ENCODE data around the gene FNDC4.

Gene FNDC4

GRCh38 chr2:27493948-27494283 lies 1.1 kb downstream of the FNDC4 start:
- DNase-seq: no peak

GRCh38 chr2:27492557-27492956 lies 2.4 kb downstream of the FNDC4 start:
- no peak for DNase-seq

- peak; percentile 92 for DNase-seq
Measured at GRCh38 chr2:27489498-27490397, 5.3 kb downstream of the FNDC4 start, which contains the start of gene IFT172. Gene IFT172, minus strand, starts transcription at chr2:27489743. Its CDS starts 90 bp downstream, at chr2:27489653.

GRCh38 chr2:27489118-27489497 lies 5.9 kb downstream of the FNDC4 start:
- no peak for DNase-seq

- DNase-seq: no peak
Measured at GRCh38 chr2:27485496-27485895, 9.5 kb downstream of the FNDC4 start.

- DNase-seq: no peak
Measured at GRCh38 chr2:27471961-27472360, 23.0 kb downstream of the FNDC4 start.

GRCh38 chr2:27464443-27464842 lies 30.6 kb downstream of the FNDC4 start:
- no peak for DNase-seq

GRCh38 chr2:27461118-27461517 lies 33.9 kb downstream of the FNDC4 start:
- peak; percentile 50 for DNase-seq

- DNase-seq: no peak
Measured at GRCh38 chr2:27453968-27454367, 41.0 kb downstream of the FNDC4 start.

GRCh38 chr2:27451095-27451494 lies 43.9 kb downstream of the FNDC4 start:
- no peak for DNase-seq

- no peak for DNase-seq
Measured at GRCh38 chr2:27448381-27448780, 46.6 kb downstream of the FNDC4 start.

- peak; percentile 60 for DNase-seq
Measured at GRCh38 chr2:27446057-27446456, 48.9 kb downstream of the FNDC4 start.

GRCh38 chr2:27445615-27446014 lies 49.4 kb downstream of the FNDC4 start:
- DNase-seq: no peak

- DNase-seq: no peak
Measured at GRCh38 chr2:27445155-27445554, 49.8 kb downstream of the FNDC4 start.

GRCh38 chr2:27442920-27443282 lies 52.1 kb downstream of the FNDC4 start:
- no peak for DNase-seq

- no peak for DNase-seq
Measured at GRCh38 chr2:27441958-27442919, 52.8 kb downstream of the FNDC4 start, which contains the start of gene KRTCAP3. Gene KRTCAP3, plus strand, starts transcription at chr2:27442381. Its CDS starts 32 bp downstream, at chr2:27442413.

Data from NCI-H2029 treated with DMSO at 0.1 percent for 48 hours (cell line).